HEK293 (cell line): ENCODE results near the gene DOCK3.

Experiments used
- CTCF ChIA-PET: fragments of 350-600 bp; formaldehyde crosslinking; extraction: SDS; loops from one replicate; lab custom pipeline; 2021; ENCODE audit warnings: antibody characterized with exemption; lab: Yijun Ruan, JAX
- POLR2A ChIA-PET: fragments of 300-600 bp; formaldehyde crosslinking; extraction: SDS; loops from one replicate; lab custom pipeline; 2020; ENCODE audit warnings: antibody characterized with exemption, inconsistent platforms; lab: Yijun Ruan, JAX
- H3K27ac ChIP-seq: fragments of 200-500 bp; sonication (Bioruptor generic); 2 replicates; pipeline ENCODE4 v1.5.1; 2014; ENCODE audit warnings: low read depth, low read length, control low read depth, inconsistent platforms; ENCODE audit errors: extremely low read depth
- H3K36me3 ChIP-seq, 2 experiments: fragments of 200-500 bp in 1 of 2; sonication (Bioruptor generic) in 1 of 2; 1 replicate in 1 of 2; 2 replicates in 1 of 2; pipeline ENCODE4 v1.5.1; 2014 to 2017; ENCODE audit warnings: inconsistent platforms in 2 of 2, low read length in 2 of 2; ENCODE audit not compliant: control insufficient read depth in 2 of 2, insufficient read depth in 1 of 2
- H3K4me1 ChIP-seq: fragments of 200-500 bp; sonication (Bioruptor generic); 2 replicates; pipeline ENCODE4 v1.5.1; 2014; ENCODE audit warnings: mild to moderate bottlenecking, low read length, inconsistent platforms; ENCODE audit not compliant: control insufficient read depth, insufficient read depth
- H3K4me3 ChIP-seq: 2 replicates; pipeline ENCODE4 v1.5.1; 2011; ENCODE audit warnings: low read depth, mild to moderate bottlenecking, control low read depth, low read length, moderate library complexity
- H3K9me3 ChIP-seq: fragments of 200-500 bp; sonication (Bioruptor generic); 2 replicates; pipeline ENCODE4 v1.5.1; 2014; ENCODE audit warnings: low read depth, low read length, inconsistent platforms; ENCODE audit not compliant: control insufficient read depth, insufficient read depth
- GLIS1 ChIP-seq: fragments of 450-650 bp; formaldehyde crosslinking; IDR thresholded peaks from 2 replicates; pipeline ENCODE4 v1.5.1; 2016; ENCODE audit warnings: missing biosample characterization, missing genetic modification characterization
- PRDM1 ChIP-seq: fragments of 450-650 bp; formaldehyde crosslinking; IDR thresholded peaks from 2 replicates; pipeline ENCODE4; 2016; ENCODE audit warnings: missing biosample characterization, missing genetic modification characterization
- ZBTB11 ChIP-seq: fragments of 450-650 bp; formaldehyde crosslinking; conservative IDR thresholded peaks from 2 replicates; pipeline ENCODE4 v1.5.1; 2016; ENCODE audit warnings: low read depth, missing biosample characterization, missing genetic modification characterization
- ZBTB17 ChIP-seq: fragments of 450-650 bp; formaldehyde crosslinking; IDR thresholded peaks from 2 replicates; pipeline ENCODE4 v1.5.1; 2016; ENCODE audit warnings: missing biosample characterization, missing genetic modification characterization
- ZFP37 ChIP-seq: fragments of 450-650 bp; formaldehyde crosslinking; IDR thresholded peaks from 2 replicates; pipeline ENCODE4 v1.5.1; 2016; ENCODE audit warnings: missing biosample characterization, missing genetic modification characterization
- ZFP41 ChIP-seq: fragments of 450-650 bp; formaldehyde crosslinking; IDR thresholded peaks from 2 replicates; pipeline ENCODE4 v1.5.1; 2016; ENCODE audit warnings: missing biosample characterization, missing genetic modification characterization, borderline replicate concordance
- ZNF132 ChIP-seq: fragments of 450-650 bp; formaldehyde crosslinking; IDR thresholded peaks from 2 replicates; pipeline ENCODE4 v1.5.1; 2017; ENCODE audit warnings: missing biosample characterization, missing genetic modification characterization, borderline replicate concordance
- ZNF248 ChIP-seq: fragments of 450-650 bp; formaldehyde crosslinking; IDR thresholded peaks from 2 replicates; pipeline ENCODE4 v1.5.1; 2017; ENCODE audit warnings: missing biosample characterization, missing genetic modification characterization
- ZNF426 ChIP-seq: fragments of 450-650 bp; formaldehyde crosslinking; IDR thresholded peaks from 2 replicates; pipeline ENCODE4 v1.5.1; 2017; ENCODE audit warnings: missing biosample characterization, missing genetic modification characterization, mild to moderate bottlenecking, inconsistent platforms, moderate library complexity
- ZNF433 ChIP-seq: fragments of 450-650 bp; formaldehyde crosslinking; IDR thresholded peaks from 2 replicates; pipeline ENCODE4 v1.5.1; 2016; ENCODE audit warnings: missing biosample characterization, missing genetic modification characterization, low read depth
- ZNF510 ChIP-seq: fragments of 450-650 bp; formaldehyde crosslinking; IDR thresholded peaks from 2 replicates; pipeline ENCODE4 v1.5.1; 2018; ENCODE audit warnings: mild to moderate bottlenecking, missing genetic modification characterization, missing biosample characterization; ENCODE audit not compliant: insufficient replicate concordance
- ZNF621 ChIP-seq: fragments of 450-650 bp; formaldehyde crosslinking; IDR thresholded peaks from 2 replicates; pipeline ENCODE4 v1.5.1; 2017; ENCODE audit warnings: missing biosample characterization, missing genetic modification characterization
- ZNF658 ChIP-seq: fragments of 450-650 bp; formaldehyde crosslinking; IDR thresholded peaks from 2 replicates; pipeline ENCODE4; 2016; ENCODE audit warnings: missing biosample characterization, missing genetic modification characterization
- TF ChIP-seq, protein P1 (sequence below): fragments of 450-650 bp; formaldehyde crosslinking; IDR thresholded peaks from 2 replicates; pipeline ENCODE4 v1.5.1; 2017; ENCODE audit warnings: missing biosample characterization, missing genetic modification characterization
- TF ChIP-seq, protein P2 (sequence below): fragments of 450-650 bp; formaldehyde crosslinking; IDR thresholded peaks from 2 replicates; pipeline ENCODE4 v1.5.1; 2016; ENCODE audit warnings: missing biosample characterization, missing genetic modification characterization
- TF ChIP-seq, protein P3 (sequence below): fragments of 450-650 bp; formaldehyde crosslinking; IDR thresholded peaks from 2 replicates; pipeline ENCODE4 v1.5.1; 2016; ENCODE audit warnings: missing biosample characterization, missing genetic modification characterization

The DOCK3 gene

DNA sequence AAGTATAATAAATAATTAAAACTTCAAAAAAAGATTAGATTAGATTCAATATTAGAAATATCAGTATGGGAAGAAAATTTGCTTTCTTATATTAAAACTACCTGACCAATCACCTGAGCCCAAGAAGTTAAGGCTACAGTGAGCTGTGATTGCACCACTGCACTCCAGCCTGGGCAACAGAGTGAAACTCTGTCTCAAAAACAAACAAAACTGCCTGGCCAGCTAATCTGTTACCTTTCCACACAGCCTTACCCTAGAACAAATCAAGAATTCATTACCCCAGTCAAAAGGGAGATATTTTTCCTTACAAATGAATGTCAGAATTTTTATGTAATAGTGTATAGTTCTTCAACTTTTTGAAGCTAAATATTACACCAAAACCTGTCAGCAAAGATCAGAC lies 593.4 kb downstream of the DOCK3 start:
- POLR2A ChIA-PET: no interaction called here
- peaks cover 0 to 5% of the 10 kb centered on the region in 2 experiments; a peak in 1 of 3 replicates for H3K36me3 ChIP-seq

More for the DNA sequence above, 593.4 kb downstream of the DOCK3 start:
- TF ChIP-seq ZNF510 (tag by site-specific recombination): no peak
- TF ChIP-seq ZNF621 (tag by site-specific recombination): no peak
- TF ChIP-seq ZNF426 (tag by site-specific recombination): no peak
- TF ChIP-seq ZNF433 (tag by site-specific recombination): no peak
- TF ChIP-seq ZNF248 (tag by site-specific recombination): no peak
- no peak for TF ChIP-seq ZFP37 (tag by site-specific recombination)
- TF ChIP-seq, protein P1, sequence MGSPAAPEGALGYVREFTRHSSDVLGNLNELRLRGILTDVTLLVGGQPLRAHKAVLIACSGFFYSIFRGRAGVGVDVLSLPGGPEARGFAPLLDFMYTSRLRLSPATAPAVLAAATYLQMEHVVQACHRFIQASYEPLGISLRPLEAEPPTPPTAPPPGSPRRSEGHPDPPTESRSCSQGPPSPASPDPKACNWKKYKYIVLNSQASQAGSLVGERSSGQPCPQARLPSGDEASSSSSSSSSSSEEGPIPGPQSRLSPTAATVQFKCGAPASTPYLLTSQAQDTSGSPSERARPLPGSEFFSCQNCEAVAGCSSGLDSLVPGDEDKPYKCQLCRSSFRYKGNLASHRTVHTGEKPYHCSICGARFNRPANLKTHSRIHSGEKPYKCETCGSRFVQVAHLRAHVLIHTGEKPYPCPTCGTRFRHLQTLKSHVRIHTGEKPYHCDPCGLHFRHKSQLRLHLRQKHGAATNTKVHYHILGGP (tag by site-specific recombination): no peak
- TF ChIP-seq, protein P2, sequence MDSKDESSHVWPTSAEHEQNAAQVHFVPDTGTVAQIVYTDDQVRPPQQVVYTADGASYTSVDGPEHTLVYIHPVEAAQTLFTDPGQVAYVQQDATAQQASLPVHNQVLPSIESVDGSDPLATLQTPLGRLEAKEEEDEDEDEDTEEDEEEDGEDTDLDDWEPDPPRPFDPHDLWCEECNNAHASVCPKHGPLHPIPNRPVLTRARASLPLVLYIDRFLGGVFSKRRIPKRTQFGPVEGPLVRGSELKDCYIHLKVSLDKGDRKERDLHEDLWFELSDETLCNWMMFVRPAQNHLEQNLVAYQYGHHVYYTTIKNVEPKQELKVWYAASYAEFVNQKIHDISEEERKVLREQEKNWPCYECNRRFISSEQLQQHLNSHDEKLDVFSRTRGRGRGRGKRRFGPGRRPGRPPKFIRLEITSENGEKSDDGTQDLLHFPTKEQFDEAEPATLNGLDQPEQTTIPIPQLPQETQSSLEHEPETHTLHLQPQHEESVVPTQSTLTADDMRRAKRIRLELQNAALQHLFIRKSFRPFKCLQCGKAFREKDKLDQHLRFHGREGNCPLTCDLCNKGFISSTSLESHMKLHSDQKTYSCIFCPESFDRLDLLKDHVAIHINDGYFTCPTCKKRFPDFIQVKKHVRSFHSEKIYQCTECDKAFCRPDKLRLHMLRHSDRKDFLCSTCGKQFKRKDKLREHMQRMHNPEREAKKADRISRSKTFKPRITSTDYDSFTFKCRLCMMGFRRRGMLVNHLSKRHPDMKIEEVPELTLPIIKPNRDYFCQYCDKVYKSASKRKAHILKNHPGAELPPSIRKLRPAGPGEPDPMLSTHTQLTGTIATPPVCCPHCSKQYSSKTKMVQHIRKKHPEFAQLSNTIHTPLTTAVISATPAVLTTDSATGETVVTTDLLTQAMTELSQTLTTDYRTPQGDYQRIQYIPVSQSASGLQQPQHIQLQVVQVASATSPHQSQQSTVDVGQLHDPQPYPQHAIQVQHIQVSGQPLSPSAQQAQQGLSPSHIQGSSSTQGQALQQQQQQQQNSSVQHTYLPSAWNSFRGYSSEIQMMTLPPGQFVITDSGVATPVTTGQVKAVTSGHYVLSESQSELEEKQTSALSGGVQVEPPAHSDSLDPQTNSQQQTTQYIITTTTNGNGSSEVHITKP (tag by site-specific recombination): no peak
- no peak for TF ChIP-seq ZBTB11 (tag by site-specific recombination)
- TF ChIP-seq ZFP41 (tag by site-specific recombination): no peak
- no peak for TF ChIP-seq ZNF132 (tag by site-specific recombination)
- no peak for TF ChIP-seq ZBTB17 (tag by site-specific recombination)
- TF ChIP-seq ZNF658 (tag by site-specific recombination): no peak
- TF ChIP-seq, protein P3, sequence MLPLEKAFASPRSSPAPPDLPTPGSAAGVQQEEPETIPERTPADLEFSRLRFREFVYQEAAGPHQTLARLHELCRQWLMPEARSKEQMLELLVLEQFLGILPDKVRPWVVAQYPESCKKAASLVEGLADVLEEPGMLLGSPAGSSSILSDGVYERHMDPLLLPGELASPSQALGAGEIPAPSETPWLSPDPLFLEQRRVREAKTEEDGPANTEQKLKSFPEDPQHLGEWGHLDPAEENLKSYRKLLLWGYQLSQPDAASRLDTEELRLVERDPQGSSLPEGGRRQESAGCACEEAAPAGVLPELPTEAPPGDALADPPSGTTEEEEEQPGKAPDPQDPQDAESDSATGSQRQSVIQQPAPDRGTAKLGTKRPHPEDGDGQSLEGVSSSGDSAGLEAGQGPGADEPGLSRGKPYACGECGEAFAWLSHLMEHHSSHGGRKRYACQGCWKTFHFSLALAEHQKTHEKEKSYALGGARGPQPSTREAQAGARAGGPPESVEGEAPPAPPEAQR (tag by site-specific recombination): no peak
- no peak for TF ChIP-seq PRDM1 (tag by site-specific recombination)
- no peak for TF ChIP-seq GLIS1
- Histone ChIP-seq H3K4me1 (no peaks in the 10 kb centered on the region), H3K4me3 (no peak overlapping the region), H3K27ac (no peak overlapping the region), H3K9me3 (no peaks in the 10 kb centered on the region)
- CTCF ChIA-PET: interaction anchor here (0.8 kb wide), 1 partner anchor 107 kb away, joined by 3 read pairs; no protein-coding TSS in a partner anchor
